Renal cortical epithelial cell (primary cell): ENCODE data around the gene ACSF3. TPM values are rescaled to one million over a fixed set of nuclear protein-coding genes. Genes with fewer than 3 reads are reported as not detected.

ENCODE experiments used
- DNase-seq: peaks from one replicate; pipeline ENCODE4 v3.0.0-alpha.2; 2011; ENCODE audit warnings: low read depth
- total RNA-seq: library from RNA; depleted of rRNA; stranded (reverse); fragments of >200 nt; gene quantifications from 2 replicates; pipeline ENCODE4 v1.2.3, GENCODE V29; 2014

The ACSF3 gene
- total RNA-seq, 1 donor from 2014 or later = 29.8 TPM

DNA sequence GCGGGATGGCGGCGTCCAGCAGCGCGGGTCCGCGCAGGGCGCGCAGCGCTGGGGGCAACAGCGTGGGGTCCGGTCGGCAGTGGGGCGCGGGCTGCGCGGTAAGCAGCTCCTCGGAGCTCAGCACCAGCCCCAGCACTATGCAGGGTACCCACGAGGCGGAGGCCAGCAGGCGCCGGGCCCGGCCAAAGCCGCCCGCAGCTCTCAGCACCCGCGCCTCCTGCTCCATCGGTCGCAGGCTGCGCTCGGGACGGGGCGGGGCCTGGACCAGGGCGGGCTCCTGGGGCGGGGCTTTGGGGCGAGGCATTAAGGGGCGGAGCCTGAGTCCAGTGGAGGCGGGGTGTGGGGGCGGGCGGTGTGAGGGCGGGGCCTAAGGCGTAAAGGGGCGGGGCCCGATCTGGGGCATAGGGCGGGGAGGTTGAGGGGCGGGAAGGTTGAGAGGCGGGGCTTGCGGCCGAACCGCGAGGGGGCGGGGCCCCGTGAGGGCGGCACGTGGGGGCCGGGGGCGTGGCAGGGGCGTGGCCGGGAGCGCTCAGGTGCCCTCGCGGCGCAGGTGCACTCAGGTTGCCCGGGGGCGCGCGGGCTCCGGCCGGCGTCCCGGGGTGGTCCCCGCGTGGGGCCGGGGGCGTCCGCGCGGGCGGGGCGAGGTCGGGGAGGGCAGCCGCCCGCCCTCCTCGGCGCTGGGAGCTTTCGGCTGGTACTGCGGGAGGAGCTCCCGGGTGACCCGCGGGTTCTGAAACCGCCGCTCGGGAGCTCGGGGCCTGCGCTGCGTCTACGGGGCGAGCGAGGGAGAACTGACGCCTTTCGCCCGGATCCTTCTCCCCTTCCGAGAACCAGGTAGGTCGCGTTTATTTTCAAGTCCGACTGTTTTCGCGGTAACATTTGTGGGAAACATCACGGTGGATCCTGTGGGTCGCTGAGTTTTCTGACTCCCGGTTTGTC lies 108.1 kb downstream of the ACSF3 start:
- DNase-seq = no peak

DNA sequence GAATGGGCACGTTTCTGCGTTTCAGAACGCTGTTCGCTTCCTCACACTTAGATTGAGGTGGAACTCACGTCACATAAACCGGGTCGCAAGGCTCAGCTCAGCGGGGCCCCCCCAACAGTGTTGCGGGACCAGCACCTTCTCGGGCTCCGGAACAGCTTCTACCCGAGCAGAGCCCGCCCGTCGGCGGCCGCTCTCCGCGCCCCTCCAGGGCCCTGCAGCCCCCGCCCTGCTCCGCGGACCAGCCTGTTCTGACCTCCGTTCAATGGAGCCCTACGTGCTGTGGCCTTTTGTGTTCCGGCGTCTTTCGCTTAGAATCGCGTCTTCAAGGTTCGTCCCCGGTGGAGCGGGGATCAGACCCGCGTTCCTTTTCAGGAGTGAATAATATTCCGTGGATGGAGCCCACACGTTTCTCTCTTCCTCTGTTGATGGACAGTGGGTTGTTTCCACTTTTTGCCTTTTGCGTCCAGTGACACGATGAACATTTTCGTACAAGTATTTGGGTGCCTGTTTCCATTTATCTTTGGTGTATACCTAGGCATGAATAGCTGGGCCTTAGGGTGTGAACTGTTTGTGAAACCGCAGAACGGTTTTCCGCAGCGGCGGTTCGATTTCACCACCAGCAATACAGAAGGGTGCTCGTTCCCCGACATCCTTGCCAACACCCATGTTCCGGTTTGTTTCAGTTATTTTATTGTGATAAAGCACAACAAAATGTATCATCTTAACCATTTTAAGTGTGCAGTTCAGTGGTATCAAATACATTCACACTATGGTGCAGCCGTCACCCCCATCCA lies 109.0 kb downstream of the ACSF3 start:
- DNase-seq = no peak

Other genes with a start within 250 kb of the ACSF3 start
- 14.4 and 41.0 TPM in 2 replicates for gene GALNS, start 236.9 kb upstream of the ACSF3 start, total RNA-seq
- gene TRAPPC2L, start 236.7 kb upstream of the ACSF3 start, total RNA-seq = 22.5 and 38.7 TPM in 2 replicates
- not detected in 2 replicates for gene PABPN1L, start 227.2 kb upstream of the ACSF3 start, total RNA-seq
- not detected in 2 replicates for gene CBFA2T3, start 116.6 kb upstream of the ACSF3 start, total RNA-seq
- not detected in 2 replicates for gene CDH15, start 77.9 kb downstream of the ACSF3 start, total RNA-seq
- 0.35 TPM in 1 of 2 replicates, not detected in the other for gene SLC22A31, start 106.7 kb downstream of the ACSF3 start, total RNA-seq
- 19.2 and 28.3 TPM in 2 replicates for gene ZNF778, start 123.9 kb downstream of the ACSF3 start, total RNA-seq